ENCODE data around the gene PGF.

PGF gene

DNA sequence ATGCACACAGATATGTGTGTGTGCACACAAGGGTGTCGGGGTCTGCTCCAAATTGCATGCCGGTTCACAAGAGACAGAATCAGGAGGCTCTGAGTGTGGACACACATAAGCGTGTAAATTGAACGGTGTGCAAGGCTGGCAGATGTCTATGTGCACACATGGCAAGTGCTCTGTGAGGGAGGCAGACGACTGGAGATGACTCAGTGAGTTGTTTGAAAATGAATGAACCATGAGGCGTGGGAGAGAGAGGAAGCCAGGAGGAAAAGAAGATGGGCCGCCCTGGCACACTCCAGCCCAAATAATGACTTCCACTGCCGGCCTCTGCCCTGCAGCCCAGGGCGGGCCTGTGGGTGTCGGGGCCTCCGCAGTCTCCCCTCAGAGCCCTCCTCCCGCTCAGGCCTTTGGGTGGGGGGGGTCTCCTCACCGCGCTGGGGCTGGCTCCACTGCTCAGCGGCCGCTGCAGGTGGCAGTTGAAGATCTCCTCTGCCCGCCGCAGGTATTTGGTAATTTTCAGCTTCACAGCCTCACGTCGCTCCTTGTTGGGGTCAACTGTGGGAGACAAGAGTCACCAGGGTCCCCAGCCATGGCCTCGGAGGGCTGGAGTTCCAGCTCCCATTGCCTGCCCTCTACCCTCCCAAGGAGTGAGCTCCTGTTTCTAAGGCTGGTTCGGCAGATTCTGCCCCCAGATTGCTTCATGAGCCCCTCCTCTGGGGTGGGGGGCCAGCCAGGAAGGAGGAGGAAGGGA, 35.8 kb downstream of the PGF start:
- no peak for DNase-seq (ENCODE audit: low read depth)

DNA sequence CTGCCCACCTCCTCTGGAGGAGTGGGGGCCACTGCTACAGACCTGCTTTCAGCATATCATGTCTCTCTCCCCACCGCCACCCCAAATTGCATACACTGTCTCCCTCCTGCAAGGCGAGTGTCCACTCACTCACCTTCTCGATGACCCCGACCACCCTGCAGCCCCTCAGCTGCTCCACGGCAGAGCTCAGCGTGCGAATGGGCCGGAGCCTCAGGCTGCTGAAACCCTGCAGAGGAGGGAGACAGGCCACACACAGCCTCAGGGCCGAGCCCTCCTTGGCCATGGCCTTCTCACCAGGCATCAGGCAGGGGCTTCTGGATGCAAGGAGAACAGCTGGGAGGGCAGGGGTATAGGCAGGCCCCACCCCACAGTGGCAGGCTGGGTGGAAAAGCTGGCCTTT, 37.0 kb downstream of the PGF start:
- no peak for DNase-seq (ENCODE audit: low read depth)

DNA sequence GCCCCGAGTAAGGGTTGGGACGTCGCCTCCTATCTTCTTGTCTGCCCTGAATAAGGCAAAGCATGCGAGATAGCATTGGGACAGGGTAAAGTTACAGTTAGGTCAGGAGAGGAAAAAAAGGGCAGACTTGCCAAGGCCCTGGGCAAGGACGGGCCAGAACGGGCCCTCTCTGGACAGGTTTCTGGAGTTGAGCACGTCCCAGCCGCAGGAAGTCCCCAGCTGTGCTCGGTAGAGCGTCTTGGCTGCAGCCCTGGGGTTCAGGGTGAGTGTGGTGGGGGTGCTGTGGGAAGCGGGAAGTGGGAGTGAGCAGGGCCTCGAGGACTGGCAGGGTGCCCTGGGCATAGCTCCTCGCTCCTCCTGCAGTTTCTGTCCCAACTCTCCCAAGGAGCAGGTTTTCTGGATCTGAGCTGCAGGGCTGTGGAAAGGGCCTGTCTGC, 37.7 kb downstream of the PGF start:
- DNase-seq (ENCODE audit: low read depth): no peak

DNA sequence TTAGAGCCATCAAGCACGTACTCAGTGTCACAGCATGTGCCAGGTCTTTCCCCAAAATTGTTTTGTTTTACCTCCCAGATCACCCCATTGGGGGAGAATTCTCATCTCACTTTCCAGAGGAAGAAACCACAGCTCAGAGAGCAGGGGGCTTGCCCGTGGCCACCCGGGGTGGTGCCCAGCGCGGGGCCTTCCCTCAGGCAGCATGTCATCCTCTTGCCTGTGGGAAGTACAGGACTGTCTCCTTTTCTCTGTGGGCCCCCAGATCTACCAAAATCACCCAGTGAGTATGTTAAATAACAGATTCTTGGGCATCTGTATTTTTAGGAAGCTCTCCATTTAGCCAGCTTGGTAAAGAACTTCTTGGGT, 38.2 kb downstream of the PGF start:
- DNase-seq (ENCODE audit: low read depth): no peak

DNA sequence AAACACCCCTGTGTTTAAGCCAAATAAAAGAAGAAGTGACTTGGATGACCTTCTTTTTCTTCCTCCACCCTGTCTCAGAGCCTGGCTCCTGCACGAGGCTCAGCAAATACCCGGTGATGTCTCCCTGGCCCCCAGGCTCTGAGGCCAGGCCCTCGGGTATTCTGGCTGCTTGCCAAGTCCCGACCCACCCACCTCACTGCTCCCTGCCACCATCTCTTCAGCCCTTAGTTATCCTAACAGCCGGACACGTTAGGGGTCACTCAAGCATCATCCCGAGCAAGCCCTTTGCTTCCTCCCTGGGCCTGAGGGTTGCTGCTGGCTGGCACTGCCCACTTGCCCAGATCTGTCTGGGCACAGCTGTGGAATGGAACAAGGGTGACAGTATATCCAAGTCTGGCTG, 39.6 kb downstream of the PGF start:
- no peak for DNase-seq (ENCODE audit: low read depth)

DNA sequence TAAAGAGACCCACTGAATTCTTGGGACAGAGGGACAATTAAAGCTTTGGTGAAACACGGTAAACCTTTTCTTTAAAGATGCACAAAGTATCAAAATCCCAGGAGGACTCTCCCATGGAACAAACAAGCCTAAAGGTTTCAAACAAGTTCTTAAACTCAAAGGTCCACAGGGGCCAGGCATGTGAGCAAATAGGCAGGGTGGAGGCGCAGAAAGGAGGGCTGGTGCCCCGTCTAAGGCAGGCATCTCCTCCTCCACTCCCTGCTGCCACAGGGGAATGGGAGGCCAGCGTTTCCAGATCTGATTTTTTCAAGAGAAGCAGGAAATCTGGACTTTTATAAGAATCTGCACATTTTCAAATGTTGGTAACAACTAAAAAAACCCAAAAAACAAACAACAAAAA, 40.0 kb downstream of the PGF start:
- DNase-seq (ENCODE audit: low read depth): no peak

DNA sequence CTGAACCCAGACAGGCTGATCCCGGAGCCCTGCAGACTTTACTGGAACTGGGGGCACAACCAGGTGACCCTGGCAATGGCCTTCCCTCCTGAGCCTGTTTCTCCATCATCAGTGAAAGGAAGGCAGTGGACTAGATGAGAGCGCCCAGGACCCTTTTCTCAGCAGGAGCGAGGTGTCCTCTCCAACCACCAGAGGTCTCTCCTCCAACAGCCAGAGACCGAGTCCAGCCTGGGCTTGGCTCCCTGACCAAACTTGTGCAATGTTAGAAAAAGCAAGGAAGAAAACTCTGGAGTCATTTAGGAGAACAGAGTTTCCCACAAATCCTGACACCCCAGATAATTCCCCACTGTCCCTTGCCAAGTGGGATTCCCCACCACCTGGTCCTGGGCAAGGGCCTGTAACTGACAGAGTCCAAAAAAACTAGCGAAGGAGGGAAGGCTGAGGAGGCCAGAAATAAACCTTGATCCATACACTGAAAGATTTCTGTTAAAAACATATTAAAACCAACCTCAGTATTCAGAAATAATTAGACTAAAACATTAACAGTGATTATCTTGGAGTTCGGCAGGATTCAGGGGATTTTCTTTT, 41.3 kb downstream of the PGF start:
- no peak for DNase-seq (ENCODE audit: low read depth)

DNA sequence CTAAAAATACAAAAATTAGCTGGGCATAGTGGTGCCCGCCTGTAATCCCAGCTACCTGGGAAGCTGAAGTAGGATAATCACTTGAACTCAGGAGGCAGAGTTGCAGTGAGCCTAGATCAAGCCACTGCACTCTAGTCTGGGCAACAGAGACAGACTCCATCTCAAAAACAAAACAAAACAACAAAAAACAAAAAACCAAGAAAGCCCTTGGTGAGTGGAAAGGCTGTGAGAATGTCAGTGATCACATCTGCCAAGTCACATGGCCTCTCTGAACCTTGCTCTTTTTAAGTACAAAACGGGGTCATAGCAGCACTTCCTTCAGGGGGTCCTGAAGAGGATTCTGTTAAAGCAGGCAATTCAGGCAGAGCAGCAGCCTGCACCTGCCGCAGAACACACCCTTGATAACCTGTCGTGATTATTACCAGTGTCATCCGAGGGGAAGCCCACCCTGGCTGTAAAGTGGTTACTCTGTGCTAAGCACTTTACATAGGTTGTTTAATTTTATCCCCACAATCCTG, 41.9 kb downstream of the PGF start:
- DNase-seq (ENCODE audit: low read depth): no peak

DNA sequence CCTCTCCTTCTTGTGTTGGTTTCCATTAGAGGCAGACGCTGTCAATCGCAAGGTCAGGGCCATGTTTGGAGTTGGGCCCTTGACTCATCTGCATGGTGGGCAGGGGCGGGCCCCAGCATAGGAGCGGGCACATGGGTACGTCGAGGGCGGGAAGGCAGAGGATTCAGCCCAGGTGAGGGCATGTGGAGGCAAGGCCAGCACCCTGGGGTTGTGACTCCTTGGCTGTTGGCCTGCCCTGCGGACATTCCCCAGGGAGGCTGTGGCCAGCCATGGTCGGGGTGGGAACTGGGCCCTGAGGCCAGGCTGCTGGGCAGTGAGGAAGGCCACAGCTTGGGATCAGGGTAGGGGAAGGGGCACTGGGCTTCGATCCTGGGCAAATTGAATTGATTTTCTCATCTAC, 42.6 kb downstream of the PGF start:
- no peak for DNase-seq (ENCODE audit: low read depth)

DNA sequence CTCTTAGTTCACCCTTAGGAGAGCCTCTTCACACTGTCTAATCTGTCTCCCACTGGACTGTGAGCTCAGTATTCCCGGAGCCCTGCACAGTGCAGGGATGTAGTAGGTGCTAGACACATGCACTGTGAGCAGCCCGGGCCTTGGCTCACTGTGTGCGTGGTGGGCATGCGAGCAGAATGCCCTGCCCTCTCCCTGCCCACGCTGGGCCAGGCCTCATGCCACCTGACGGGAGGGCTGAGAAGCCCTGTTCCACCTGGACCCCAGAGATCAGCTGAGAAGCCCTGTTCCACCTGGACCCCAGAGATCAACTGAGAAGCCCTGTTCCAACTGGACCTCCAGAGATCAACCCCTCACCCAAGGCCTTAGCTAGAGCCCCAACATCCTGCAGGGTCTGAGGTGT, 43.3 kb downstream of the PGF start:
- no peak for DNase-seq (ENCODE audit: low read depth)

DNA sequence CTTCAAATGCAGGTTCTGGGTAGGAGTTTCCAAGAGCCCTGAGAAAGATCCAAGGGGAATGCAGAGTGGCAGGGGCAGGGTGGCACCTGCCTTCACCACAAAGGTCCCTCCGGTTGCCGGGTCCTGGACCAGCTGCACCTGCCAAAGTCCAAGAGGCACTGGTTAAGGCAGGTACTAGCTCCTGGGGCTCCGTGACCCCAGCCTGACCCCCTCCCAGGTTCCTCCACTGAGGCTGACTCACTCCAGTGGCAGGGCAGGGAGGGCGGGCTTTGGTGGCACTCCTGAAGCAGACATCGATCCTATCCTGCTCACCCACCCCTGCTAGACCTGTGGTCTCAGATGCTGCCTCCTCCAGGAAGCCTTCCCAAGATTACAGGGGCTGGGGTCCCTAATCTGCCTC, 43.7 kb downstream of the PGF start:
- DNase-seq (ENCODE audit: low read depth): no peak

DNA sequence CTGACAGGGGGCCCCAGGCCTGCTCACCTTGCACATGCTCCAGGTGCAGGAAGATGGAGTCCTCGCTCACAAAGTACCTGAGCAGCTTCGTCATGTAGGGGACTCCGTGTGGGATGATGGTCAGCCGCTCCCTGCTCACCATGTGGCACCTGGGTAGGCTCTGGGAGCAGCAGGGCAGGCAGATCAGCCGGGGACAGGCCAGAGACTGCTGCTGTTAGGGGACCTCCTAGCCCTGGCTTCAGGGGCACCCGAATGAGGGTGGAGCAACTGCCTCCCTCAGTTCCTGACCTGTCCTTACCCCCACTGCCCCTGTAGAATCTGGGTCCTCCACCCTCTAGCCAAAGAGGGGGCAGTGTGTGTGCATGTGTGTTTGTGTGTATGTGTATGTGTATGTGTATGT, 44.2 kb downstream of the PGF start:
- no peak for DNase-seq (ENCODE audit: low read depth)

DNA sequence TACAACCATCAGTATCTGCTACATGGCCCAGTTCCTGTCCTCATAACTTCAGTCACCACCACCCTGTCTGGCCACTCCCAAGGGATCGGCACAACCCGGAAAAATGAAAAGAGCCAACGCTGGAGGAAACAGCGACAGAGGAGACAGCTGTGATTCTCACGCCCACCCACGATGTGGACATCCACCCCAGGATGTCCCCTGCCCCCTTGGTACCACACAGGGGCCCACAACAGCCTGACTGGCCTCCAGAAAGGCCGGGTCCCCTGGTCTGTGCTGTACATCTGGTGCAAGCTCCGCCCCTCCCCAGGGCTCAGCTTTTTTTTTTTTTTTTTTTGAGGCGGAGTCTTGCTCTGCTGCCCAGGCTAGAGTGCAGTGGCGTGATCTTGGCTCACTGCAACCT, 44.8 kb downstream of the PGF start:
- DNase-seq (ENCODE audit: low read depth): no peak

DNA sequence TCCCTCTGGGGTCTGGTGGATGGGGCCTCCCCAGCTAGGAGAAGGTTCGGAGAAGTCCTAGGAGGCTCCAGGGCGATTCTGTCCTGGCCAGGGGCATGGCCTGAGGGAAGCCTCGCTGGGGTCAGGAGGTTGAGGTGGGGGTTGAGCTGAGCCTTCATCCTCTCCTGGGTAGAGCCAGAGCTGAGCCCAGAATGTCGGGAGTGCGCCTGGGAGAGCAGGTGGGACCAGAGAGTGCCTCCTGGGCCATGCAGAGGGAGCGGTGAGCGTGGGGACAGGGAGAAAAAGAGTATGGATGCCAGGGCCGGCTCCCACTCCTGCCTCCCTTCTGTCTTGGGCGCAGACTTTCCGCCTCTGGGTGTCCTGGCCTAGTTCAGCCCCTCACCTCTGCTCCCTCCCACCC, 45.5 kb downstream of the PGF start:
- DNase-seq (ENCODE audit: low read depth): no peak

DNA sequence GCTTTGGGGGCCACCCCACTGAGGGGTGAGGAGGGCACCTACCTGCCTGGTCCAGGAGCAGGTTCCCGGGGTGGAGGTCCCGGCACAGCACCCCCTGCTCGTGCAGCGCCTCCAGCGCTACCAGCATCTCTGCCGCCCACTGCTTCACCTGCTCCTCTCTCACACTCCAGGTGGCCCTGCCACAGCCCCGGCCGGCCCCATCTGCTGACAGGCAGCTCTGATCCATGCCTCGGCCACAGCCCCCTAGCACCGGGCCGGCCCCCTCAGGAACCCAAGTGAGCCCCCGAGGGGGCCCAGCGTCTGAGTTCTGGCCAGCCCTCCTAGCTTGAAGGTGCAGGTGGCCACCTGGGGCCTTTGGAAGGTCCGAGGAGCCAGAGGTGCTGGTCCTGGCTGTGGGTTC, 45.9 kb downstream of the PGF start:
- no peak for DNase-seq (ENCODE audit: low read depth)

DNA sequence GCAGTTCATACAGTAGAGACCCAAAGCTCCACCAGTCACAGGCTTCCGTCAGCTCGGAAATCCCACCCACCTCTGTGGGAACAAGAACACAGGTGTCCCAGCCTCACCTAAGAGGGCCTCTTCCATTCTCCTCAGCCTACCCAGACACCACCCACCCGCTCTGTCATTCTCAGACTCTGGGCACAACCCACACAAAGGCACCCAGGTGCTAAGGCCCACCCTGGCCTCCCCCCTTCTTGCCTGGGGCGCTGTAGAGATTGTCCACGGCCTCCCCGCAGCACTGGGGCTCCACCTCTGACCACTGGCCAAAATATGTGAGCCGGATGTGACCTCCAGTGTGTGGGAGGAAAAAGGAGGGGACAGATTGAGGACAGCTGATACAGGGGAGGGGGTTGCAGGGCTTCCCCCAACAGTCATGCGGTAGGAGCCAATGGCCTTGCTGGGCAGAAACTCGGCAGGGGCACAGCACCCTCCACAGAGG, 46.5 kb downstream of the PGF start:
- no peak for DNase-seq (ENCODE audit: low read depth)

DNA sequence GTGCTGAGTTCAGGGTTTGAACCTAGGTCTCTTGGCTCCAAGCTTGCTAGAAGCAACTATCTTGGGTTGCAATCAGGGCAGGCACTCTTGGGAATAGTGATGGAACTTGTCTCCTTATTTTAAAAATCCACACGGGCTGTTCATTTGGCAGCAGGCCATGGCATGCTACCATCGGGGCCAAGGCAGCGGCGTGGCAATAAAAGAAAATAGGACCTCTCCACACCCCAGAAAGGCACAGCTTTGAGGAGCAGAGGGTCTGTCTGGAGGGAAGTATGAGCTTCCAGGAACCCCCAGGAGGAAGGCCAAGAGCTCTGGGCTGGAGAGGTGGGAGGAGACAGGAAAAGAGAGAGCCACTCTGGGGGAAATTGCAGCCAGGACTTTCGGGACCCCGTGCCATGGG, 47.7 kb downstream of the PGF start:
- no peak for DNase-seq (ENCODE audit: low read depth)

DNA sequence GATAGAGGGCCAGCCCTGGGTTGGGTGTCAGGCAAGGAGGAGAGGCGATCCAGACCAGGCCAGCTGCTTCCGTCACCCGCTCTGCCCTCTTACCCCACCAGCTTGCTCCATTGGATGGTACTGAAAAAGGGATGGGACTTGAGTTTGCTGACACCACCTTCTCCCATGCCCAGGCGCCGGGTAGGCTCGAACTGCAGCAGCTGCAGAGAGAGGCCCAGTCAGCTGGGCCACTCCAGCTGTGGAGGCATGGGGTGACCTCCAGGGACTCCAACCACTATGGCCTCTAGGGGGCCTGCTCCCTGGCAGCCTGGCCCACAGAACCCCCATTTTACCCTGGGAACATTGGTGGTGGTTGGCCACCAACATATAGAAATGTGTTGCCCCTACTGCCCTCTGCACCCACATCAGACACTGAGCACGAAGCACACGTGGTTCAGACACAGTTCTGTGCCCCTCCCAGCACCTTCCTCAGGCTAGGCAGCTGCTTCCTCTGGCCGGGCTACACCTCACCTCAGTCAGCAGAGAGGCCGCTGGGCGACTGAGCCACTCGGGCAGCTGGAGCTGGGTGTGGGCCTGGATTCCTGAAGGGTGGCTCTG, 48.4 kb downstream of the PGF start:
- no peak for DNase-seq (ENCODE audit: low read depth)

DNA sequence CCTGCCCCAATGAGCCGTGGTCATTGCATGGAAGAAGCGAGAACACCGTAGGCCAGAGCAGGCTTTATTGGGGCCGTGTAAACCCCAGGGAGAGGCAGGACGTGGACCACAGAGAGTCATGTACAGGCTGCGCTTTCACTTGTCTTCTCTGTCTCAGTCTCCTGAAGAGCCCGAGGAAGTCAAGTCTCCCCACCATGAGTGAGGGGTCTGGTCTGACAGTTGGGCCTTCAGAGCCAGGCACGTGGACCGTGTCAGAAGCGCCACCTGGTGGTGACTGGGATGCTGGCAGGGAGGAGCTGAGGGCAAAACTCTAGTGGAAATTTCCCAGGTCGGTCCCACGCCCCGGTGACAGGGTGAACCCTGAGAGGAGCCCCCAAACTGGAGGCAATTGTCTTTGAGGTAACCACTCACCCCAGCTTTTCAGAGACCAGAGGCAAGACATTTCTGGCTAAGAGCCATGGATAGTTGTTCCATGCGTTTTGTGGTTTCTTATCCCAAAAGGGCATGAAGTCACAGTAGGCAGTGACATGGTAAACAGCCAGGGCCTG, 49.7 kb downstream of the PGF start:
- peak; percentile 70 for DNase-seq (ENCODE audit: low read depth)

DNA sequence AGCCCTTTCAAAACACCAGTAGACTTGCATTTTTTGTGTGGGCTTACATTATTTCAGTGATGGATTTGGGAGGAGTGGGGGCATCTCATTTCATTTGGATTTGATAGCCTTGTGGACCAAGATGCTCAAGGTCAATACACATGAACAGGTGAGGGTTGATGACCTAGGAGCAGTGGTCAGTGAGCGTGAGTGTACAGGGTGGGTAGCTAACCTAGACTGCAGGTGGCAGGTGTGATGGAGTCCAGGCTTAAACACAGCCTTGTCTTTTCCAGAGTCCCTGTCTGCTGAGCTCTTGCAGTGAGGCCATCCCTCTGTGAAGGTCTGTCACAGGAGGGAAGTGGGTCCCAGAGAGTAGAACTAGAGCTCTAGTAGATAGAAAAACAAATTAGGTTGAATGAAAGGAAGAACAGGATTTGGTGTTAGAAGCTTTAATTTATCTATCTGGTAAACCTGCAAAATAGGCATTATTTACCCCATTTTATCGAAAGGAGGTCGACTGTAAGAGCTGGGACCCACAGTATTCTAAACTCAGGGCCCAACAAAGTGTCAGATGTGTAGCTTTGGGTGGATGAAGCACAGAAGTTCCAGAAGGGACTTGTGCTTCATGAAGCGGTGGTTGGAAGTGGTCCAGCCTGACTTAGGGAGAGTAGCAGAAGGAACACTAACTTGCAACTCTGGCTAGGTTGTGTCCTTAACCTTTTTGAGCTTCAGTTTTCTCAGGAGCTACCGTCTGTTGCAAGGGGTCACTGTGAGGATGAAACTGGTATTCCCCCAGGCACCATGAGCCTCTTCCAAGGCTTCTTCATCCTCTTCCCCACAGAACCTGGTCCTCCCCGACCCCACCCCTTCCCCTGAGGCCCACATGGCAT, 50.5 kb downstream of the PGF start:
- DNase-seq (ENCODE audit: low read depth): no peak

DNA sequence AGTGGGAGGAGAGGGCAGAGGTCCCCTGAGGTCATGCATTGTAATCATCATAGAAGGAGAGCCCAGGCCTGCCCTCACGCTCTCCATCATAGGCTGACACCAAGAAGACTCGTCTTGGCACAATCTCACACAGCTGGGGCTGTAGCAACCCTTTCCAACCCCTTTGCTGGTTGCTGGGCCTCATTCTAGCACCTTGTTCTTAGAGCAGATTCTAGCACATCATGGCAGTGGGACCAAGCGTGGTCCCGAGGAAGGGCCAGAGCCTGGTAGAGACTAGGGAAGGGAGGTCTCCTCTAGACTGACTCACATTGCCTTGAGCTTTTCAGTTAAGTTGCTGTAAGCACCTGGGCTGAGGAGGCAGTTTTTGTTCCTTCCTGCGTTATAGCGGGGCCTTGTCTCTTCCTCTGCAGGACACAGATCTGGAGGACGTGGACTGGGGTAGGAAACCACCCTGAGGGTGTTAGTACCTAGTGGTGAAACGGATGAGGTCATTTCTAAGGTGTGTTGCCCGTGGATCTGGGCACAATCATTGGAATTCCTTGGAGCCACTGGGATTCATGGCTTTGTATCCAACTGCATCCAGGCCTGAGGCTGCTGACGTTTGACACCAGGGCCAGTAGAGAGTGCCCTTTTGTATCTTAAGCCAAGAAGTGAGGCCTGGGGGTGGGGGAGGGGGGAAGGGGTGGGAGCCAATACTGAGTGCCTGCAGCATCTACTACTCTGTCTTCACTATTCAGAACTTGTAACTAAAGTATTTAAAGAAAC, 52.3 kb downstream of the PGF start:
- DNase-seq (ENCODE audit: low read depth): no peak
